Liver (tissue), 9 donors: ENCODE results near the gene TAF3. TPM values are rescaled to one million over a fixed set of nuclear protein-coding genes. Genes with fewer than 3 reads are reported as not detected.

ENCODE experiments used
- DNase-seq: peaks from one replicate; pipeline ENCODE4 v3.0.0-alpha.2; 2017; ENCODE audit warnings: low spot score
- H3K27ac ChIP-seq, 2 donors: one replicate each; pipeline ENCODE4 v1.7.0; 2013; ENCODE audit warnings: inconsistent platforms in 2 of 2, low read length in 2 of 2, control low read depth in 1 of 2, low read depth in 1 of 2, mild to moderate bottlenecking in 1 of 2
- H3K27me3 ChIP-seq, 4 donors: one replicate each; pipeline versions ENCODE4 v1.6.1 to v1.7.0; 2013; ENCODE audit warnings: low read length in 3 of 4, inconsistent platforms in 1 of 4, mild to moderate bottlenecking in 1 of 4, moderate library complexity in 1 of 4; ENCODE audit not compliant: control insufficient read depth in 4 of 4, insufficient read depth in 4 of 4
- H3K36me3 ChIP-seq, 4 donors: one replicate each; pipeline versions ENCODE4 v1.6.1 to v1.7.0; 2013; ENCODE audit warnings: low read length in 3 of 4, mild to moderate bottlenecking in 3 of 4, low read depth in 1 of 4, moderate library complexity in 1 of 4; ENCODE audit not compliant: control insufficient read depth in 4 of 4, insufficient read depth in 3 of 4
- H3K4me1 ChIP-seq, 4 donors: one replicate each; pipeline versions ENCODE4 v1.6.1 to v1.7.0; 2013; ENCODE audit warnings: low read length in 3 of 4, mild to moderate bottlenecking in 3 of 4, moderate library complexity in 1 of 4; ENCODE audit not compliant: control insufficient read depth in 4 of 4, insufficient read depth in 4 of 4
- H3K4me3 ChIP-seq, 3 donors: one replicate each; pipeline versions ENCODE4 v1.6.1 to v1.7.0; 2013; ENCODE audit warnings: low read length in 3 of 3, control low read depth in 1 of 3, low read depth in 1 of 3, mild to moderate bottlenecking in 1 of 3
- H3K9ac ChIP-seq, 2 donors: one replicate each; pipeline ENCODE4 v1.7.0; 2013; ENCODE audit warnings: low read length in 2 of 2, mild to moderate bottlenecking in 2 of 2, moderate library complexity in 2 of 2, control low read depth in 1 of 2, low read depth in 1 of 2
- H3K9me3 ChIP-seq, 4 donors: one replicate each; pipeline versions ENCODE4 v1.6.1 to v1.7.0; 2013; ENCODE audit warnings: low read length in 3 of 4; ENCODE audit not compliant: control insufficient read depth in 4 of 4
- ATF3 ChIP-seq: IDR thresholded peaks from 2 replicates; pipeline ENCODE4 v1.6.1; 2016; ENCODE audit warnings: antibody characterized with exemption
- EGR1 ChIP-seq, 2 donors: IDR thresholded peaks; 2 replicates each; pipeline ENCODE4 v1.6.1; 2016 to 2018; ENCODE audit warnings: antibody characterized with exemption in 2 of 2, low read depth in 2 of 2
- FOXA1 ChIP-seq: IDR thresholded peaks from 2 replicates; pipeline ENCODE4 v1.6.1; 2016; ENCODE audit warnings: antibody characterized with exemption
- GABPA ChIP-seq, 2 donors: IDR thresholded peaks in 1 of 2; conservative IDR thresholded peaks in 1 of 2; 2 replicates each; pipeline ENCODE4 v1.6.1; 2016; ENCODE audit warnings: antibody characterized with exemption in 2 of 2, mild to moderate bottlenecking in 1 of 2, moderate library complexity in 1 of 2
- HNF4A ChIP-seq, 2 donors: conservative IDR thresholded peaks; 2 replicates each; pipeline ENCODE4 v1.6.1; 2016; ENCODE audit warnings: antibody characterized with exemption in 2 of 2, mild to moderate bottlenecking in 2 of 2
- HNF4G ChIP-seq: IDR thresholded peaks from 2 replicates; pipeline ENCODE4 v1.6.1; 2016; ENCODE audit warnings: antibody characterized with exemption
- JUND ChIP-seq, 2 donors: IDR thresholded peaks; 2 replicates each; pipeline ENCODE4 v1.6.1; 2016; ENCODE audit warnings: antibody characterized with exemption in 2 of 2
- MAX ChIP-seq: IDR thresholded peaks from 2 replicates; pipeline ENCODE4 v1.6.1; 2016; ENCODE audit warnings: antibody characterized with exemption
- NR2F2 ChIP-seq: IDR thresholded peaks from 2 replicates; pipeline ENCODE4 v1.6.1; 2016; ENCODE audit warnings: antibody characterized with exemption
- RAD21 ChIP-seq, 2 donors: IDR thresholded peaks; 2 replicates each; pipeline ENCODE4 v1.6.1; 2016; ENCODE audit warnings: antibody characterized with exemption in 2 of 2, mild to moderate bottlenecking in 2 of 2
- REST ChIP-seq: IDR thresholded peaks from 2 replicates; pipeline ENCODE4 v1.6.1; 2016; ENCODE audit warnings: antibody characterized with exemption, mild to moderate bottlenecking
- RXRA ChIP-seq, 2 donors: IDR thresholded peaks; 2 replicates each; pipeline ENCODE4 v1.6.1; 2017 to 2018; ENCODE audit warnings: antibody characterized with exemption in 2 of 2, mild to moderate bottlenecking in 1 of 2
- SP1 ChIP-seq: IDR thresholded peaks from 2 replicates; pipeline ENCODE4 v1.6.1; 2018; ENCODE audit warnings: antibody characterized with exemption, mild to moderate bottlenecking
- TAF1 ChIP-seq: conservative IDR thresholded peaks from 2 replicates; pipeline ENCODE4 v1.6.1; 2016; ENCODE audit warnings: antibody characterized with exemption, mild to moderate bottlenecking
- YY1 ChIP-seq: IDR thresholded peaks from 2 replicates; pipeline ENCODE4 v1.6.1; 2016; ENCODE audit warnings: antibody characterized with exemption, mild to moderate bottlenecking
- WGBS: extraction: QIAGEN DNeasy Blood & Tissue Kit; methylation state at CpG from one replicate; pipeline ENCODE4 v1.1.7; 2013; 5-methylcytosine and 5-hydroxymethylcytosine counted together
- polyA plus RNA-seq, 2 donors: library from polyadenylated mRNA; stranded (reverse) in 1 of 2; unstranded in 1 of 2; fragments of 200-250 nt in 1 of 2; fragments of >200 nt in 1 of 2; fragmentation: Nextera tagmentation in 1 of 2; extraction: Ambion mirVana in 1 of 2; gene quantifications; one replicate each; pipeline versions ENCODE4 v1.2.1 to v1.2.3, GENCODE V29; 2013 to 2015
- total RNA-seq, 2 donors: library from RNA; depleted of rRNA; stranded (reverse); fragments of >200 nt; gene quantifications; one replicate each; pipeline ENCODE4 v1.2.3, GENCODE V29; 2014
- TF ChIP-seq, protein P1 (sequence below): fragments of 150-350 bp; IDR thresholded peaks from 2 replicates; pipeline ENCODE4 v1.5.1; 2017; ENCODE audit warnings: improper control_type of control experiment, low read depth, low read length; ENCODE audit not compliant: missing input control
- TF ChIP-seq, protein P2 (sequence below): IDR thresholded peaks from 2 replicates; pipeline ENCODE4 v1.6.1; 2016; ENCODE audit warnings: antibody characterized with exemption
- donor health status: healthy.
- donor health status: healthy.
- donor health status: healthy.
- donor health status: healthy.
- donor health status: healthy.

The TAF3 gene
- total and polyA plus RNA-seq, 4 donors: 1.5 to 3.6 (median 1.9) TPM

DNA sequence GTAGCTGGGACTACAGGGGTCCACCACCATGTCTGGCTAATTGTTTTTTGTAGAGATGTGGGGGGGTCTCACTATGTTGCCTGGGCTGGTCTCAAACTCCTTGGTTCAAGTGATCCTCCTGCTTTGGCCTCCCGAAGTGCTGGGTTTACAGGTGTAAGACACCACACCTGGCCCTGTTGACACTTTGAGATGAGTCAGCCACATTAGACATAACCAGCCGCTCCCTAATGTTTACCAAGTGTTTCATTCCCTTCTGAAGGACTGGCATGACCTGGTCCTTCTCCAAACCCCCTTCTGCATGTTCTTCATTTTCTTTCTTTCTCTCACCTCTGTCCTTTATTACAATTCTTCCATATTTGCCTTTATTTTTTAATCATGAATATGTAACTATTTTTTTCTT lies 67.8 kb downstream of the TAF3 start:
- Histone ChIP-seq H3K27me3 (no peaks in the 10 kb centered on the region), H3K36me3 (no peaks in the 10 kb centered on the region), H3K9ac (no peak overlapping the region), H3K4me3 (no peak overlapping the region), H3K9me3 (no peaks in the 10 kb centered on the region), H3K27ac (no peak overlapping the region), H3K4me1 (peaks cover 0 to 2% (median 0%) of the 10 kb centered on the region in 4 donors)
- no peak for DNase-seq
- 97% methylated on average over 2 of the region's 2 CpGs for WGBS
- TF ChIP-seq, protein P1, sequence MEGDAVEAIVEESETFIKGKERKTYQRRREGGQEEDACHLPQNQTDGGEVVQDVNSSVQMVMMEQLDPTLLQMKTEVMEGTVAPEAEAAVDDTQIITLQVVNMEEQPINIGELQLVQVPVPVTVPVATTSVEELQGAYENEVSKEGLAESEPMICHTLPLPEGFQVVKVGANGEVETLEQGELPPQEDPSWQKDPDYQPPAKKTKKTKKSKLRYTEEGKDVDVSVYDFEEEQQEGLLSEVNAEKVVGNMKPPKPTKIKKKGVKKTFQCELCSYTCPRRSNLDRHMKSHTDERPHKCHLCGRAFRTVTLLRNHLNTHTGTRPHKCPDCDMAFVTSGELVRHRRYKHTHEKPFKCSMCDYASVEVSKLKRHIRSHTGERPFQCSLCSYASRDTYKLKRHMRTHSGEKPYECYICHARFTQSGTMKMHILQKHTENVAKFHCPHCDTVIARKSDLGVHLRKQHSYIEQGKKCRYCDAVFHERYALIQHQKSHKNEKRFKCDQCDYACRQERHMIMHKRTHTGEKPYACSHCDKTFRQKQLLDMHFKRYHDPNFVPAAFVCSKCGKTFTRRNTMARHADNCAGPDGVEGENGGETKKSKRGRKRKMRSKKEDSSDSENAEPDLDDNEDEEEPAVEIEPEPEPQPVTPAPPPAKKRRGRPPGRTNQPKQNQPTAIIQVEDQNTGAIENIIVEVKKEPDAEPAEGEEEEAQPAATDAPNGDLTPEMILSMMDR: no peak
- TF ChIP-seq MAX: no peak
- no peak for TF ChIP-seq YY1
- no peak for TF ChIP-seq EGR1 (IDR thresholded peaks at IDR 0.05; ENCODE audit: low read depth in 2 of 2)
- no peak for TF ChIP-seq SP1
- no peak for TF ChIP-seq ATF3
- TF ChIP-seq, protein P2, sequence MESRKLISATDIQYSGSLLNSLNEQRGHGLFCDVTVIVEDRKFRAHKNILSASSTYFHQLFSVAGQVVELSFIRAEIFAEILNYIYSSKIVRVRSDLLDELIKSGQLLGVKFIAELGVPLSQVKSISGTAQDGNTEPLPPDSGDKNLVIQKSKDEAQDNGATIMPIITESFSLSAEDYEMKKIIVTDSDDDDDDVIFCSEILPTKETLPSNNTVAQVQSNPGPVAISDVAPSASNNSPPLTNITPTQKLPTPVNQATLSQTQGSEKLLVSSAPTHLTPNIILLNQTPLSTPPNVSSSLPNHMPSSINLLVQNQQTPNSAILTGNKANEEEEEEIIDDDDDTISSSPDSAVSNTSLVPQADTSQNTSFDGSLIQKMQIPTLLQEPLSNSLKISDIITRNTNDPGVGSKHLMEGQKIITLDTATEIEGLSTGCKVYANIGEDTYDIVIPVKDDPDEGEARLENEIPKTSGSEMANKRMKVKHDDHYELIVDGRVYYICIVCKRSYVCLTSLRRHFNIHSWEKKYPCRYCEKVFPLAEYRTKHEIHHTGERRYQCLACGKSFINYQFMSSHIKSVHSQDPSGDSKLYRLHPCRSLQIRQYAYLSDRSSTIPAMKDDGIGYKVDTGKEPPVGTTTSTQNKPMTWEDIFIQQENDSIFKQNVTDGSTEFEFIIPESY: no peak
- TF ChIP-seq JUND (IDR thresholded peaks at IDR 0.05): no peak
- TF ChIP-seq FOXA1: no peak
- no peak for TF ChIP-seq RAD21 (IDR thresholded peaks at IDR 0.05)
- TF ChIP-seq HNF4G: no peak
- TF ChIP-seq HNF4A (conservative IDR thresholded peaks at IDR 0.05): no peak
- TF ChIP-seq GABPA (IDR thresholded peaks at IDR 0.05 in 1 of 2, conservative IDR thresholded peaks at IDR 0.05 in 1 of 2): no peak
- TF ChIP-seq REST: no peak
- no peak for TF ChIP-seq RXRA (IDR thresholded peaks at IDR 0.05)
- no peak for TF ChIP-seq NR2F2
- TF ChIP-seq TAF1: no peak
